Left ventricle myocardium inferior (tissue), 1 donor: ENCODE data around the gene DEPDC5. TPM values are rescaled to one million over a fixed set of nuclear protein-coding genes. Genes with fewer than 3 reads are reported as not detected.

Experiments used
- DNase-seq: peaks from one replicate; pipeline ENCODE4 v3.0.0-alpha.2; 2020
- H3K27ac ChIP-seq: fragments of 200-600 bp; replicated peaks from 2 replicates; pipeline ENCODE4 v1.8.0; 2021
- H3K27me3 ChIP-seq: fragments of 200-600 bp; 2 replicates; pipeline ENCODE4 v1.8.0; 2021; ENCODE audit warnings: low read depth
- H3K36me3 ChIP-seq: fragments of 200-600 bp; 2 replicates; pipeline ENCODE4 v1.8.0; 2021
- H3K4me1 ChIP-seq: fragments of 200-600 bp; 2 replicates; pipeline ENCODE4 v1.8.0; 2021
- H3K4me3 ChIP-seq: fragments of 200-600 bp; 2 replicates; pipeline ENCODE4 v1.8.0; 2021; ENCODE audit warnings: mild to moderate bottlenecking, moderate library complexity
- H3K9me3 ChIP-seq: fragments of 200-600 bp; replicated peaks from 2 replicates; pipeline ENCODE4 v1.8.0; 2021
- intact Hi-C: fragments of 100-400 bp; cut with micrococcal nuclease; formaldehyde crosslinking; loops from one replicate; pipeline ENCODE4 v1.11.0; 2022
- total RNA-seq: library from RNA; stranded (reverse); fragmentation: NEBNext Ultra II Directional; extraction: Animal tissue kit (Norgen Biotek cat#: 25700); gene quantifications from one replicate; pipeline ENCODE4 v1.2.1, GENCODE V29; 2021
- TF ChIP-seq, protein P1 (sequence below): fragments of 200-600 bp; IDR thresholded peaks from 2 replicates; pipeline ENCODE4 v1.8.0; 2021; ENCODE audit warnings: antibody characterized with exemption, mild to moderate bottlenecking, borderline replicate concordance
- donor health status: DM: no; HTN: yes; CAD: no; lungs with severe emphysema.

The DEPDC5 gene
- total RNA-seq, 1 donor from 2014 or later, result 11.4 TPM

GRCh38 chr22:31917227-31917921, 163.6 kb downstream of the DEPDC5 start:
- H3K9me3 ChIP-seq, result no peaks in the 10 kb centered on the region
- no peak overlapping the region for H3K27ac ChIP-seq
- H3K27me3 ChIP-seq, result no peaks in the 10 kb centered on the region
- TF ChIP-seq, protein P1, sequence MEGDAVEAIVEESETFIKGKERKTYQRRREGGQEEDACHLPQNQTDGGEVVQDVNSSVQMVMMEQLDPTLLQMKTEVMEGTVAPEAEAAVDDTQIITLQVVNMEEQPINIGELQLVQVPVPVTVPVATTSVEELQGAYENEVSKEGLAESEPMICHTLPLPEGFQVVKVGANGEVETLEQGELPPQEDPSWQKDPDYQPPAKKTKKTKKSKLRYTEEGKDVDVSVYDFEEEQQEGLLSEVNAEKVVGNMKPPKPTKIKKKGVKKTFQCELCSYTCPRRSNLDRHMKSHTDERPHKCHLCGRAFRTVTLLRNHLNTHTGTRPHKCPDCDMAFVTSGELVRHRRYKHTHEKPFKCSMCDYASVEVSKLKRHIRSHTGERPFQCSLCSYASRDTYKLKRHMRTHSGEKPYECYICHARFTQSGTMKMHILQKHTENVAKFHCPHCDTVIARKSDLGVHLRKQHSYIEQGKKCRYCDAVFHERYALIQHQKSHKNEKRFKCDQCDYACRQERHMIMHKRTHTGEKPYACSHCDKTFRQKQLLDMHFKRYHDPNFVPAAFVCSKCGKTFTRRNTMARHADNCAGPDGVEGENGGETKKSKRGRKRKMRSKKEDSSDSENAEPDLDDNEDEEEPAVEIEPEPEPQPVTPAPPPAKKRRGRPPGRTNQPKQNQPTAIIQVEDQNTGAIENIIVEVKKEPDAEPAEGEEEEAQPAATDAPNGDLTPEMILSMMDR, result no peak
- DNase-seq, result no peak
- H3K36me3 ChIP-seq, result no peaks in the 10 kb centered on the region
- H3K4me1 ChIP-seq, result peaks cover 6% of the 10 kb centered on the region
- intact Hi-C loops, result no loop called here
- no peak overlapping the region for H3K4me3 ChIP-seq

- H3K36me3 ChIP-seq, result no peaks in the 10 kb centered on the region
- TF ChIP-seq, protein P1, result no peak
- no peak for DNase-seq
- H3K9me3 ChIP-seq, result no peaks in the 10 kb centered on the region
- intact Hi-C loops, result no loop called here
- H3K27me3 ChIP-seq, result peaks cover 4% of the 10 kb centered on the region
- H3K4me3 ChIP-seq, result no peak overlapping the region
- H3K27ac ChIP-seq, result no peak overlapping the region
- H3K4me1 ChIP-seq, result peaks cover 6% of the 10 kb centered on the region
Measured at GRCh38 chr22:31919730-31920129, 165.9 kb downstream of the DEPDC5 start.

DNA sequence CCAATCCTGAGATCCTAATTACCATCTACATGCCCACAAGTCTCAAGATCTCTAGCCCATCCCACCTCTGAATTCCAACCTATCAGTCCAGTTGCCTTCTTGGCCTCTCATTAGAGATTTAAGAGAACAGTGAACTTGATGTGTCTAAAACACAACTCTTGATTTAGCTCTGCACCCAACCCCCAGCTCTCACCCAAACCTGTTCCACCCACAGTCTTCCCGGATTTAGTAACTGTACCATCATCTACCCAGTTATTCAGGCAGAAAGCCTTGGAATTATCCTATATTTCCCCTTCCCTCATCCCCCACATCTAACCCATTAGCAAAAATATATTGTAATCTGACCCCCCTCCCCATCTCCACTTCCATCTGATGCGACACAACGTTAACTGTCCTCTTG, 166.5 kb downstream of the DEPDC5 start:
- TF ChIP-seq, protein P1, result no peak
- H3K27me3 ChIP-seq, result peaks cover 4% of the 10 kb centered on the region
- no peak overlapping the region for H3K27ac ChIP-seq
- H3K9me3 ChIP-seq, result no peaks in the 10 kb centered on the region
- H3K36me3 ChIP-seq, result no peaks in the 10 kb centered on the region
- peaks cover 6% of the 10 kb centered on the region for H3K4me1 ChIP-seq
- no peak overlapping the region for H3K4me3 ChIP-seq
- DNase-seq, result no peak
- intact Hi-C loops, result no loop called here

DNA sequence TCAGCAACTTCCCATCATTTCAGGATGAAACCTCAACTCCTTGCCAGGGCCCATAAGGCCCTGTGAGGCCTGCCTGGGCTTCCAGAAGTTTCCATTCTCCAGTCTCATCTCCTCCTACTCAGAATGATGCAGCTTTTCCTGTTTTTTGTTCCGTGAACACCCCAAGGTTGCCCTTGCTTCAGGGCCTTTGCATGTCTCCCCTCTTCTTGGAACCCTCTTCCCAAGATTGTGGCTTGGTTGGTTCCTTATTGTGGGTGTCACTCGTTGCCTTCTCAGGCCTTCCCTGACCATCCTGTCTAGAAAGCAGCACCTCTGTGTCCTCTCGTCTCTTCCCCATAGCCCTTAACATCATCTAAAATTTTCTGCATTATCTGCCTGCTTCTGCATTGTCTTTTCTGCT, 167.3 kb downstream of the DEPDC5 start:
- DNase-seq, result no peak
- peaks cover 4% of the 10 kb centered on the region for H3K27me3 ChIP-seq
- TF ChIP-seq, protein P1, result no peak
- intact Hi-C loops, result no loop called here
- peaks cover 6% of the 10 kb centered on the region for H3K4me1 ChIP-seq
- no peak overlapping the region for H3K4me3 ChIP-seq
- H3K36me3 ChIP-seq, result no peaks in the 10 kb centered on the region
- no peaks in the 10 kb centered on the region for H3K9me3 ChIP-seq
- H3K27ac ChIP-seq, result no peak overlapping the region

GRCh38 chr22:31922534-31922933, 168.7 kb downstream of the DEPDC5 start:
- H3K27ac ChIP-seq, result no peak overlapping the region
- H3K9me3 ChIP-seq, result no peaks in the 10 kb centered on the region
- H3K4me1 ChIP-seq, result peaks cover 6% of the 10 kb centered on the region
- H3K36me3 ChIP-seq, result no peaks in the 10 kb centered on the region
- peaks cover 9% of the 10 kb centered on the region for H3K27me3 ChIP-seq
- H3K4me3 ChIP-seq, result no peak overlapping the region
- TF ChIP-seq, protein P1, result no peak
- intact Hi-C loops, result no loop called here
- no peak for DNase-seq
